ENCODE data around the gene TMEM179.

The TMEM179 gene

DNA sequence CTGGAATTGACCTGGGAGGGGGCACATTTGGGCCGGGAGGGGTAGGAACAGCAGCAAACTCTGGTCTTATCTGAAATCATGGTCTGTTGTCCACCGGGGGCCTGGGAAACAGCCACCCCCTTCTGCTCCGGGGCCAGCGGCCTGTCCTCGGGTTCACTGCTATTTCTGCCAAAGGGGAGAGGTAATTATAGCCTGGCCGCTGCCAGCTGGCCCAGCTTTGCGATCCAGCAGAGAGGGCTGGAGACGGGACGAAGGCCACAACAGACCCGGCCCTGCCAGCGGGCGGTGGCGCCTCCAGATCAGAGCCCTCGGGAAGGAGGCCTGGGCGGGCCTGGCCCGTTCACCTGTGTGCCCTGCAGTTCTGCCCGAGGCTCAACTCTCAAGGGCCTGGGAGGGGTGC, 25.1 kb downstream of the TMEM179 start, which contains the start of gene C14orf180:
TSS of gene C14orf180 (plus strand) at position 258 of the 400 bp plus-strand sequence. CDS start 6,667 bp downstream, outside the sequence.
- TF ChIP-seq ZNF274 (IDR thresholded peaks at IDR 0.05; ENCODE audit: low read depth, low read length) = no peak
- no peak within 1 kb of the TSS for H3K4me3 ChIP-seq (ENCODE audit: low read length)

DNA sequence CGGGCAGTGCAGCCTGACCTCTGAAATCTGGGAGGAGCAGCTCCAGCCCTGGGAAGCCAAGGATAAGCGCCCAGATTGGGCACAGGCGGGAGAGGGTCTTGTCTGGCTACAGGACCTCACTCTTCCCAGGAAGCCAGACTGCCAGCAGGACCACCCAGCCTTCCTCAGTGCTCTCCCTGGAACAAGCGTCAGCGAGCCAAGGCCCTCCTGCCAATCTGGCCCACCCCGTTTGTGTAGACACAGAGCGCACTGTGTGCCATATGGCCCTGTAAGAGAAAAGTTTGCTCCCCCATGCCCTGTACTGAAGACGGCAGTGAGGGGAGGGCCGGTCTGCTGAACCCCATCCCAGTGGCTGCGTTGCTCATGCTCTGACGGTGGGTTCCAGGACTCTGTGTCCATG, 26.3 kb downstream of the TMEM179 start:
- no peak overlapping the region for H3K4me3 ChIP-seq (ENCODE audit: low read length)
- no peak for TF ChIP-seq ZNF274 (IDR thresholded peaks at IDR 0.05; ENCODE audit: low read depth, low read length)

GRCh38 chr14:104577847-104578301, 26.7 kb downstream of the TMEM179 start:
- H3K4me3 ChIP-seq (ENCODE audit: low read length) = no peak overlapping the region
- TF ChIP-seq ZNF274 (IDR thresholded peaks at IDR 0.05; ENCODE audit: low read depth, low read length) = no peak

DNA sequence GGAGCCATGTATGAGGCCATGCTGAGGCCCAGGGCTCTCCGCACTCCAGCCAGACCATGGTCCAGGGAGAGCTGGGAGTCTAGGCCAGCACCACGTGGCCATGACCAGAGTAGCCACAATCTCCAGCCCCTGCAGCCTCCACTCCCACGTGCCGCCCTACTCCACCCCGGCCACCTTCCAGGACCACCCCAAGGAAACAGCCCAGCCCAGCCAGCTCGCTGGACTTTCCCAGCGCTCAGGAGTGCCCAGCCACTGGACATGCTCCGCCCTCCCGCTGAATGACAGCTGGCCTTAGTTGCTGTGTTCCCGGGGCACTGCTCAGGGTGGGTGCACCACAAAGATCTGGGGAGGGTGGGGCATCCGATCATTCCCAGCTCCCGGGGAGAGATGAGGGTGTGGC, 27.1 kb downstream of the TMEM179 start:
- TF ChIP-seq ZNF274 (IDR thresholded peaks at IDR 0.05; ENCODE audit: low read depth, low read length) = no peak
- H3K4me3 ChIP-seq (ENCODE audit: low read length) = no peak overlapping the region

DNA sequence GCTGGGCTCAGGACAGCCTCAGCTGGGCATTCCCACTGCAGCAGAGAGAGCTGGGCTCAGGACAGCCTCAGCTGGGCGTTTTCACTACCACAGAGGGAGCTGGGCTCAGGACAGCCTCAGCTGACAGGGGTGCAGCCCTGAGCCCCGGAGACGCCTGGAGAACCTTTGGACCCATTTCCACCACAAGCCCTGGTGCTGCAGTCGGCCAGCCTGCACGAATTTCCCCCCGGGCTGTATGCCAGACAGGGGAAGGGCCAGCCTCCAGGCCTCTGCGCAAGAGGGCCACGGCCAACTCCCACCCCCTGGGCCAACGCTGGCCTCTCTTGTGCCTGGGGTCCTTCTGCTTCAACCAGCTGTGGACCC, 27.6 kb downstream of the TMEM179 start:
- H3K4me3 ChIP-seq (ENCODE audit: low read length) = no peak overlapping the region
- TF ChIP-seq ZNF274 (IDR thresholded peaks at IDR 0.05; ENCODE audit: low read depth, low read length) = no peak

GRCh38 chr14:104576232-104576969, 28.2 kb downstream of the TMEM179 start:
- no peak for TF ChIP-seq ZNF274 (IDR thresholded peaks at IDR 0.05; ENCODE audit: low read depth, low read length)
- no peak overlapping the region for H3K4me3 ChIP-seq (ENCODE audit: low read length)

- no peak for TF ChIP-seq ZNF274 (IDR thresholded peaks at IDR 0.05; ENCODE audit: low read depth, low read length)
- no peak overlapping the region for H3K4me3 ChIP-seq (ENCODE audit: low read length)
Measured at GRCh38 chr14:104574978-104575583, 29.5 kb downstream of the TMEM179 start.

DNA sequence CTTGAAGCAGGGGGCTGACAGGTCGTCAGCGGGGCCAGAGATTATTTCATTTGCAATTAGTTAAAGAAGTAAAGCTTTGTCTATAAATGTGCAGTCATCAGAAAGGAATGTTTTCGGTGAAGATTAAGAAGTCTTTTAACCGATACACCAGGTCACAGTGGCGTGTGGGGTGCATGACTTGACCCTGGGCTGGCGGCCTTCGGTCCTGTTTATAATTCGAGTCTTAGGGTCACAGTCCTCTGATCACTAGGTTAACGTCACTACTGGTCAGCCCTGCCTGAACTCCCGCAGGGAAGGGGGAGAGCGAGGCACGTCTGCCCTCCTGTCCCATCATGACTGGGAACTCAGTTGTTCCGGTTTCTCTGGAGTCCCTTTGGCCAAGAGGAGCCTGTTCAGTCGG, 30.0 kb downstream of the TMEM179 start:
- H3K4me3 ChIP-seq (ENCODE audit: low read length) = no peak overlapping the region
- TF ChIP-seq ZNF274 (IDR thresholded peaks at IDR 0.05; ENCODE audit: low read depth, low read length) = no peak

DNA sequence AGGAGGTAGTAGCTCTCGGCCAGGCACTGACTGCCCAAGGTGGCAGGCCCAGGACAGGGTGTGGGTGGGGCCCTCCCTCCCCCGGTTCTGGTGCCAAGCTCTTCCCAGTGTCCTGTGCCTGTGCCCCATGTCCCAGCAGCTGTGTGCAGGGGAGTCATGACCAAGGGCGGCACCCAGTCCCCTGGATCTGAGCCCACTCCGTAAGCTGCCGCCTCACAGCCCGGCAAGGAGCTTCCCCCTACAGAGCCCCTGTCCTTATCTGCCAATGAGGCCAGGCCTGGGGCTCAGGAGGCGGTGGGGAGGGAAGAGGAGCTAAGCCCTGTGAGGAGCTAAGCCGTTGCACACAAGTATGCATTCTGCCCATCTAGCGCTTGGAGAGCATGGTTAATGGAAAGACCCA, 30.6 kb downstream of the TMEM179 start:
- TF ChIP-seq ZNF274 (IDR thresholded peaks at IDR 0.05; ENCODE audit: low read depth, low read length) = no peak
- no peak overlapping the region for H3K4me3 ChIP-seq (ENCODE audit: low read length)

GRCh38 chr14:104572668-104573067, 31.9 kb downstream of the TMEM179 start:
- H3K4me3 ChIP-seq (ENCODE audit: low read length) = no peak overlapping the region
- no peak for TF ChIP-seq ZNF274 (IDR thresholded peaks at IDR 0.05; ENCODE audit: low read depth, low read length)

- TF ChIP-seq ZNF274 (IDR thresholded peaks at IDR 0.05; ENCODE audit: low read depth, low read length) = no peak
- no peak overlapping the region for H3K4me3 ChIP-seq (ENCODE audit: low read length)
Measured at GRCh38 chr14:104572024-104572626, 32.4 kb downstream of the TMEM179 start.

GRCh38 chr14:104571246-104571645, 33.3 kb downstream of the TMEM179 start:
- no peak overlapping the region for H3K4me3 ChIP-seq (ENCODE audit: low read length)
- TF ChIP-seq ZNF274 (IDR thresholded peaks at IDR 0.05; ENCODE audit: low read depth, low read length) = no peak

GRCh38 chr14:104569435-104569834, 35.1 kb downstream of the TMEM179 start:
- no peak overlapping the region for H3K4me3 ChIP-seq (ENCODE audit: low read length)
- TF ChIP-seq ZNF274 (IDR thresholded peaks at IDR 0.05; ENCODE audit: low read depth, low read length) = no peak

GRCh38 chr14:104568620-104569019, 36.0 kb downstream of the TMEM179 start:
- no peak overlapping the region for H3K4me3 ChIP-seq (ENCODE audit: low read length)
- TF ChIP-seq ZNF274 (IDR thresholded peaks at IDR 0.05; ENCODE audit: low read depth, low read length) = no peak

- no peak for TF ChIP-seq ZNF274 (IDR thresholded peaks at IDR 0.05; ENCODE audit: low read depth, low read length)
- no peak overlapping the region for H3K4me3 ChIP-seq (ENCODE audit: low read length)
Measured at GRCh38 chr14:104567957-104568225, 36.7 kb downstream of the TMEM179 start.

Data from GM08714 (cell line).